Measurements from ENCODE around the gene MPO.

- TF ChIP-seq CTCF (conservative IDR thresholded peaks at IDR 0.05) (no peak), EZH2 (IDR thresholded peaks at IDR 0.05; ENCODE audit: low read depth) (no peak)
These were observed 44.9 kb downstream of the MPO start for GRCh38 chr17:58235821-58236220.

Measured in PC-9 (cell line).